Liver (tissue), 9 donors: ENCODE measurements around the gene GABPB1. TPM values are rescaled to one million over a fixed set of nuclear protein-coding genes. Genes with fewer than 3 reads are reported as not detected.

Experiments
- DNase-seq: peaks from one replicate; pipeline ENCODE4 v3.0.0-alpha.2; 2017; ENCODE audit warnings: low spot score
- H3K27ac ChIP-seq, 2 donors: one replicate each; pipeline ENCODE4 v1.7.0; 2013; ENCODE audit warnings: inconsistent platforms in 2 of 2, low read length in 2 of 2, control low read depth in 1 of 2, low read depth in 1 of 2, mild to moderate bottlenecking in 1 of 2
- H3K27me3 ChIP-seq, 4 donors: one replicate each; pipeline versions ENCODE4 v1.6.1 to v1.7.0; 2013; ENCODE audit warnings: low read length in 3 of 4, inconsistent platforms in 1 of 4, mild to moderate bottlenecking in 1 of 4, moderate library complexity in 1 of 4; ENCODE audit not compliant: control insufficient read depth in 4 of 4, insufficient read depth in 4 of 4
- H3K36me3 ChIP-seq, 4 donors: one replicate each; pipeline versions ENCODE4 v1.6.1 to v1.7.0; 2013; ENCODE audit warnings: low read length in 3 of 4, mild to moderate bottlenecking in 3 of 4, low read depth in 1 of 4, moderate library complexity in 1 of 4; ENCODE audit not compliant: control insufficient read depth in 4 of 4, insufficient read depth in 3 of 4
- H3K4me1 ChIP-seq, 4 donors: one replicate each; pipeline versions ENCODE4 v1.6.1 to v1.7.0; 2013; ENCODE audit warnings: low read length in 3 of 4, mild to moderate bottlenecking in 3 of 4, moderate library complexity in 1 of 4; ENCODE audit not compliant: control insufficient read depth in 4 of 4, insufficient read depth in 4 of 4
- H3K4me3 ChIP-seq, 3 donors: one replicate each; pipeline versions ENCODE4 v1.6.1 to v1.7.0; 2013; ENCODE audit warnings: low read length in 3 of 3, control low read depth in 1 of 3, low read depth in 1 of 3, mild to moderate bottlenecking in 1 of 3
- H3K9ac ChIP-seq, 2 donors: one replicate each; pipeline ENCODE4 v1.7.0; 2013; ENCODE audit warnings: low read length in 2 of 2, mild to moderate bottlenecking in 2 of 2, moderate library complexity in 2 of 2, control low read depth in 1 of 2, low read depth in 1 of 2
- H3K9me3 ChIP-seq, 4 donors: one replicate each; pipeline versions ENCODE4 v1.6.1 to v1.7.0; 2013; ENCODE audit warnings: low read length in 3 of 4; ENCODE audit not compliant: control insufficient read depth in 4 of 4
- ATF3 ChIP-seq: IDR thresholded peaks from 2 replicates; pipeline ENCODE4 v1.6.1; 2016; ENCODE audit warnings: antibody characterized with exemption
- CTCF ChIP-seq: fragments of 150-350 bp; IDR thresholded peaks from 2 replicates; pipeline ENCODE4 v1.5.1; 2017; ENCODE audit warnings: improper control_type of control experiment, low read depth, low read length; ENCODE audit not compliant: missing input control
- FOXA1 ChIP-seq: IDR thresholded peaks from 2 replicates; pipeline ENCODE4 v1.6.1; 2016; ENCODE audit warnings: antibody characterized with exemption
- FOXA2 ChIP-seq: IDR thresholded peaks from 2 replicates; pipeline ENCODE4 v1.6.1; 2016; ENCODE audit warnings: antibody characterized with exemption
- GABPA ChIP-seq, 2 donors: IDR thresholded peaks in 1 of 2; conservative IDR thresholded peaks in 1 of 2; 2 replicates each; pipeline ENCODE4 v1.6.1; 2016; ENCODE audit warnings: antibody characterized with exemption in 2 of 2, mild to moderate bottlenecking in 1 of 2, moderate library complexity in 1 of 2
- HNF4A ChIP-seq, 2 donors: conservative IDR thresholded peaks; 2 replicates each; pipeline ENCODE4 v1.6.1; 2016; ENCODE audit warnings: antibody characterized with exemption in 2 of 2, mild to moderate bottlenecking in 2 of 2
- HNF4G ChIP-seq: IDR thresholded peaks from 2 replicates; pipeline ENCODE4 v1.6.1; 2016; ENCODE audit warnings: antibody characterized with exemption
- JUND ChIP-seq, 2 donors: IDR thresholded peaks; 2 replicates each; pipeline ENCODE4 v1.6.1; 2016; ENCODE audit warnings: antibody characterized with exemption in 2 of 2
- MAX ChIP-seq: IDR thresholded peaks from 2 replicates; pipeline ENCODE4 v1.6.1; 2016; ENCODE audit warnings: antibody characterized with exemption
- NR2F2 ChIP-seq: IDR thresholded peaks from 2 replicates; pipeline ENCODE4 v1.6.1; 2016; ENCODE audit warnings: antibody characterized with exemption
- RAD21 ChIP-seq, 2 donors: IDR thresholded peaks; 2 replicates each; pipeline ENCODE4 v1.6.1; 2016; ENCODE audit warnings: antibody characterized with exemption in 2 of 2, mild to moderate bottlenecking in 2 of 2
- REST ChIP-seq: IDR thresholded peaks from 2 replicates; pipeline ENCODE4 v1.6.1; 2016; ENCODE audit warnings: antibody characterized with exemption, mild to moderate bottlenecking
- RXRA ChIP-seq, 2 donors: IDR thresholded peaks; 2 replicates each; pipeline ENCODE4 v1.6.1; 2017 to 2018; ENCODE audit warnings: antibody characterized with exemption in 2 of 2, mild to moderate bottlenecking in 1 of 2
- SP1 ChIP-seq: IDR thresholded peaks from 2 replicates; pipeline ENCODE4 v1.6.1; 2018; ENCODE audit warnings: antibody characterized with exemption, mild to moderate bottlenecking
- TAF1 ChIP-seq: conservative IDR thresholded peaks from 2 replicates; pipeline ENCODE4 v1.6.1; 2016; ENCODE audit warnings: antibody characterized with exemption, mild to moderate bottlenecking
- YY1 ChIP-seq: IDR thresholded peaks from 2 replicates; pipeline ENCODE4 v1.6.1; 2016; ENCODE audit warnings: antibody characterized with exemption, mild to moderate bottlenecking
- ZBTB33 ChIP-seq: IDR thresholded peaks from 2 replicates; pipeline ENCODE4 v1.6.1; 2016; ENCODE audit warnings: antibody characterized with exemption
- WGBS: extraction: QIAGEN DNeasy Blood & Tissue Kit; methylation state at CpG from one replicate; pipeline ENCODE4 v1.1.7; 2013; 5-methylcytosine and 5-hydroxymethylcytosine counted together
- polyA plus RNA-seq, 2 donors: library from polyadenylated mRNA; stranded (reverse) in 1 of 2; unstranded in 1 of 2; fragments of 200-250 nt in 1 of 2; fragments of >200 nt in 1 of 2; fragmentation: Nextera tagmentation in 1 of 2; extraction: Ambion mirVana in 1 of 2; gene quantifications; one replicate each; pipeline versions ENCODE4 v1.2.1 to v1.2.3, GENCODE V29; 2013 to 2015
- total RNA-seq, 2 donors: library from RNA; depleted of rRNA; stranded (reverse); fragments of >200 nt; gene quantifications; one replicate each; pipeline ENCODE4 v1.2.3, GENCODE V29; 2014
- donor health status: healthy.
- donor health status: healthy.
- donor health status: healthy.
- donor health status: healthy.
- donor health status: healthy.

The GABPB1 gene
- total and polyA plus RNA-seq, 4 donors, result 4.4 to 23.6 (median 9.8) TPM

GRCh38 chr15:50315814-50316630 lies 39.0 kb downstream of the GABPB1 start:
- Histone ChIP-seq H3K9ac (peak overlapping the region in 1 of 2 donors; percentile 7), H3K9me3 (no peaks in the 10 kb centered on the region), H3K27ac (no peak overlapping the region), H3K4me3 (no peak overlapping the region), H3K4me1 (peaks cover 0 to 7% (median 3%) of the 10 kb centered on the region in 4 donors), H3K36me3 (no peaks in the 10 kb centered on the region), H3K27me3 (no peaks in the 10 kb centered on the region)
- WGBS, result 51% methylated on average over 4 of the region's 4 CpGs
- TF ChIP-seq RAD21 (IDR thresholded peaks at IDR 0.05), result peak; percentile 91 to 93
- no peak for TF ChIP-seq FOXA2
- peak; percentile 60 for TF ChIP-seq CTCF
- DNase-seq, result no peak

GRCh38 chr15:50312636-50313035 lies 42.4 kb downstream of the GABPB1 start:
- no peaks in the 10 kb centered on the region for H3K27me3 ChIP-seq
- peaks cover 0 to 7% (median 4%) of the 10 kb centered on the region in 4 donors for H3K4me1 ChIP-seq
- H3K4me3 ChIP-seq, result no peak overlapping the region
- 92% methylated on average over 2 of the region's 2 CpGs for WGBS
- TF ChIP-seq JUND (IDR thresholded peaks at IDR 0.05), result no peak
- no peak for TF ChIP-seq NR2F2
- no peak for TF ChIP-seq YY1
- no peak for TF ChIP-seq ZBTB33
- TF ChIP-seq ATF3, result no peak
- no peak for TF ChIP-seq RXRA (IDR thresholded peaks at IDR 0.05)
- no peak for TF ChIP-seq RAD21 (IDR thresholded peaks at IDR 0.05)
- TF ChIP-seq FOXA1, result no peak
- no peak for TF ChIP-seq GABPA (IDR thresholded peaks at IDR 0.05 in 1 of 2, conservative IDR thresholded peaks at IDR 0.05 in 1 of 2)
- no peak for TF ChIP-seq REST
- TF ChIP-seq FOXA2, result no peak
- no peak for TF ChIP-seq TAF1
- no peak for TF ChIP-seq MAX
- TF ChIP-seq HNF4A (conservative IDR thresholded peaks at IDR 0.05), result no peak
- TF ChIP-seq CTCF, result no peak
- no peak for TF ChIP-seq SP1
- TF ChIP-seq HNF4G, result no peak
- no peak for DNase-seq
- no peak overlapping the region for H3K9ac ChIP-seq
- no peaks in the 10 kb centered on the region for H3K9me3 ChIP-seq
- peaks cover 0 to 6% (median under 1%) of the 10 kb centered on the region in 4 donors for H3K36me3 ChIP-seq
- H3K27ac ChIP-seq, result no peak overlapping the region
